ENCODE results near the gene RBBP8NL. TPM values are rescaled to one million over a fixed set of nuclear protein-coding genes. Genes with fewer than 3 reads are reported as not detected.
A peak's percentile ranks its signal among the peaks of the same experiment; 100 is the strongest.

Gene RBBP8NL
- total and polyA plus RNA-seq, 2 donors (not counting 1 experiment from before 2014, with no cell fraction given): not detected

- Histone ChIP-seq H3K9me3 (ENCODE audit: control insufficient read depth, insufficient read depth, low read depth, low read length) (no peaks in the 10 kb centered on the region), H3K4me2 (ENCODE audit: extremely low read depth, insufficient read depth, low read length) (peak within 1 kb of the TSS; percentile 79), H2AFZ (ENCODE audit: low read length) (peak within 1 kb of the TSS; percentile 76), H3K27ac (ENCODE audit: insufficient read depth, low read length) (peak within 1 kb of the TSS; percentile 94), H3K4me3 (replicated peaks in 1 of 4; ENCODE audit: control extremely low read depth in 1 of 4, insufficient read depth in 1 of 4, low read depth in 3 of 4, low read length in 4 of 4) (peak within 1 kb of the TSS; percentile 84 to 98 (median 94)), H3K4me1 (ENCODE audit: control insufficient read depth, extremely low read depth, insufficient read depth, low read length) (peaks cover 9% of the 10 kb centered on the region), H3K79me2 (ENCODE audit: control insufficient read depth, insufficient read depth, low read length) (peaks cover 46% of the 10 kb centered on the region), H3K9ac (ENCODE audit: insufficient read depth, low read length) (peak within 1 kb of the TSS; percentile 98), H3K36me3 (ENCODE audit: control insufficient read depth, insufficient read depth, low read length) (peaks cover 26% of the 10 kb centered on the region), H3K27me3 (ENCODE audit: control insufficient read depth, insufficient read depth, low read length) (no peaks in the 10 kb centered on the region), H4K20me1 (ENCODE audit: control insufficient read depth, extremely low read depth, insufficient read depth, low read length) (no peaks in the 10 kb centered on the region)
- DNase-seq (ENCODE audit: low read depth in 2 of 2): peak; percentile 89 to 90
- TF ChIP-seq CTCF (conservative IDR thresholded peaks at IDR 0.05 in 1 of 2, IDR thresholded peaks at IDR 0.05 in 1 of 2; ENCODE audit: low read depth in 1 of 2, low read length in 2 of 2) (no peak), EZH2 (IDR thresholded peaks at IDR 0.05; ENCODE audit: low read length, missing control alignments) (no peak)
These were observed 40.7 kb downstream of the RBBP8NL start, which contains the start of gene RPS21 for GRCh38 chr20:62386383-62387218. RPS21 (plus strand) TSS chr20:62387103; CDS start chr20:62387339, 236 bp downstream.

- Histone ChIP-seq H3K27me3 (ENCODE audit: control insufficient read depth, insufficient read depth, low read length) (no peaks in the 10 kb centered on the region), H3K4me2 (ENCODE audit: extremely low read depth, insufficient read depth, low read length) (no peak overlapping the region), H2AFZ (ENCODE audit: low read length) (no peak overlapping the region), H3K79me2 (ENCODE audit: control insufficient read depth, insufficient read depth, low read length) (peaks cover 30% of the 10 kb centered on the region), H3K9ac (ENCODE audit: insufficient read depth, low read length) (no peak overlapping the region), H3K4me3 (replicated peaks in 1 of 4; ENCODE audit: control extremely low read depth in 1 of 4, insufficient read depth in 1 of 4, low read depth in 3 of 4, low read length in 4 of 4) (no peak overlapping the region), H3K9me3 (ENCODE audit: control insufficient read depth, insufficient read depth, low read depth, low read length) (no peaks in the 10 kb centered on the region), H4K20me1 (ENCODE audit: control insufficient read depth, extremely low read depth, insufficient read depth, low read length) (no peaks in the 10 kb centered on the region), H3K27ac (ENCODE audit: insufficient read depth, low read length) (no peak overlapping the region), H3K4me1 (ENCODE audit: control insufficient read depth, extremely low read depth, insufficient read depth, low read length) (peaks cover 10% of the 10 kb centered on the region), H3K36me3 (ENCODE audit: control insufficient read depth, insufficient read depth, low read length) (peaks cover 10% of the 10 kb centered on the region)
- TF ChIP-seq EZH2 (IDR thresholded peaks at IDR 0.05; ENCODE audit: low read length, missing control alignments): no peak
- TF ChIP-seq CTCF (conservative IDR thresholded peaks at IDR 0.05 in 1 of 2, IDR thresholded peaks at IDR 0.05 in 1 of 2; ENCODE audit: low read depth in 1 of 2, low read length in 2 of 2): peak; percentile 84 to 93
- DNase-seq (ENCODE audit: low read depth in 2 of 2): peak; percentile 62 to 66
These were observed 44.8 kb downstream of the RBBP8NL start for GRCh38 chr20:62382306-62383198.

GRCh38 chr20:62381842-62382241 is 45.5 kb downstream of the RBBP8NL start:
- Histone ChIP-seq H3K4me2 (ENCODE audit: extremely low read depth, insufficient read depth, low read length) (no peak overlapping the region), H3K36me3 (ENCODE audit: control insufficient read depth, insufficient read depth, low read length) (peaks cover 10% of the 10 kb centered on the region), H3K79me2 (ENCODE audit: control insufficient read depth, insufficient read depth, low read length) (peaks cover 24% of the 10 kb centered on the region), H3K4me1 (ENCODE audit: control insufficient read depth, extremely low read depth, insufficient read depth, low read length) (peaks cover 10% of the 10 kb centered on the region), H3K9ac (ENCODE audit: insufficient read depth, low read length) (no peak overlapping the region), H4K20me1 (ENCODE audit: control insufficient read depth, extremely low read depth, insufficient read depth, low read length) (no peaks in the 10 kb centered on the region), H3K27me3 (ENCODE audit: control insufficient read depth, insufficient read depth, low read length) (no peaks in the 10 kb centered on the region), H3K9me3 (ENCODE audit: control insufficient read depth, insufficient read depth, low read depth, low read length) (no peaks in the 10 kb centered on the region), H2AFZ (ENCODE audit: low read length) (no peak overlapping the region), H3K27ac (ENCODE audit: insufficient read depth, low read length) (peak overlapping the region; percentile 33), H3K4me3 (replicated peaks in 1 of 4; ENCODE audit: control extremely low read depth in 1 of 4, insufficient read depth in 1 of 4, low read depth in 3 of 4, low read length in 4 of 4) (no peak overlapping the region)
- TF ChIP-seq CTCF (conservative IDR thresholded peaks at IDR 0.05 in 1 of 2, IDR thresholded peaks at IDR 0.05 in 1 of 2; ENCODE audit: low read depth in 1 of 2, low read length in 2 of 2) (no peak), EZH2 (IDR thresholded peaks at IDR 0.05; ENCODE audit: low read length, missing control alignments) (no peak)
- DNase-seq (ENCODE audit: low read depth in 2 of 2): no peak

All from fibroblast of lung (primary cell).